GM12801 (cell line): ENCODE data around the gene ASIP.
A peak's percentile ranks its signal among the peaks of the same experiment; 100 is the strongest.

Experiments
- TF ChIP-seq, protein P1 (sequence below): IDR thresholded peaks from one replicate; pipeline ENCODE4 v1.5.1; 2011; ENCODE audit warnings: control low read depth; ENCODE audit not compliant: insufficient read length; ENCODE audit errors: extremely low read depth

Gene ASIP

DNA sequence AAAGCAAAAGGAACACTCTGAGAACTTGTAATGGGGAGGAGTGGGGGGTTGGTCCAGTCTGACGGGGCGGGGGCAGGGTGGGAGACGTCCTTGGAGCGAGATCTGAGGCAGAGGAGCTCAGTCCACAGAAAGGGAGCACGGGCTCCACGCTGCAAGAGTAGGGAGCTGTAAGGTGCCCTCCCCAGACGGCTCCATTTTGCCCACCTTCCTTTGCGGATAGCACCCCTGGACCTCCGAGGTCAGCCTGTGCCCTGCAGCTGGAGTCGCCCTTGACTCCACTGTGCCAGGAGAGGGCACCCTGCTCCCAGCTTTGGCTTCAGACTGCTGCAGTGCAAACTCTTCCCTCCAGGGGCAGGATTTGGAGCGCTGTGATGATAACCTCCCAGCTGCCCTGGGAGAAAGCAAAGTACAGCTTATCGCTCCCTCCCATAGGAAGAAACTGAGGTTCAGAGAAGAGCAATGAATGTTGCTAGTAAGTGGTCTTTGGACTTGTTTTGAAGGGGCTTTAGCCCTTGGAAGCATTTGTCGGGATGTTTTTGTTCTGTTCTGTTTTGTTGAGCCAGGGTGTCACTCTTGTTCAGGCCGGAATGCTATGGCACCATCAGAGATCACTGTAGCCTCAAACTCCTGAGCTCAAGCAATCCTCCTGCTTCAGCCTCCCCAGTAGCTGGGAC lies 71.5 kb downstream of the ASIP start:
- TF ChIP-seq, protein P1, sequence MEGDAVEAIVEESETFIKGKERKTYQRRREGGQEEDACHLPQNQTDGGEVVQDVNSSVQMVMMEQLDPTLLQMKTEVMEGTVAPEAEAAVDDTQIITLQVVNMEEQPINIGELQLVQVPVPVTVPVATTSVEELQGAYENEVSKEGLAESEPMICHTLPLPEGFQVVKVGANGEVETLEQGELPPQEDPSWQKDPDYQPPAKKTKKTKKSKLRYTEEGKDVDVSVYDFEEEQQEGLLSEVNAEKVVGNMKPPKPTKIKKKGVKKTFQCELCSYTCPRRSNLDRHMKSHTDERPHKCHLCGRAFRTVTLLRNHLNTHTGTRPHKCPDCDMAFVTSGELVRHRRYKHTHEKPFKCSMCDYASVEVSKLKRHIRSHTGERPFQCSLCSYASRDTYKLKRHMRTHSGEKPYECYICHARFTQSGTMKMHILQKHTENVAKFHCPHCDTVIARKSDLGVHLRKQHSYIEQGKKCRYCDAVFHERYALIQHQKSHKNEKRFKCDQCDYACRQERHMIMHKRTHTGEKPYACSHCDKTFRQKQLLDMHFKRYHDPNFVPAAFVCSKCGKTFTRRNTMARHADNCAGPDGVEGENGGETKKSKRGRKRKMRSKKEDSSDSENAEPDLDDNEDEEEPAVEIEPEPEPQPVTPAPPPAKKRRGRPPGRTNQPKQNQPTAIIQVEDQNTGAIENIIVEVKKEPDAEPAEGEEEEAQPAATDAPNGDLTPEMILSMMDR: peak; percentile 99

DNA sequence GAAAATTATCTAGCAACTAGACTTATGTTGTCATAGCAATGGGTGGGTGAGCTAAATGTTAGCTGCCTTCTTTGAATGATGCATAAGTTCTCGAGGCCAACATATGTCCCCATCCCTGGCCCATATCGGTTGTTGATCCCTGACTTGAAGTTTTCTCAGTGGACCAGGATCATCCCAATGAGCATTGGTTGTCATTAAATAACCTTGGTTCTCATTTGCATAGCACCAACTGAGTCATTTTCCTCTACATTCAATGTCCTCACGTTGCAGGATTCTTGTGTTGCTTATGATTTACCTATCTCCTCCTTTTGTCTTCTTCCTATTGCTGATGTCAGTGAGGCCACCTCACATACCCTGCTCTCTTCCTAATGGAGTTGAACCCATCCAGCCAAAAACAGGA lies 74.0 kb downstream of the ASIP start:
- TF ChIP-seq, protein P1: no peak

DNA sequence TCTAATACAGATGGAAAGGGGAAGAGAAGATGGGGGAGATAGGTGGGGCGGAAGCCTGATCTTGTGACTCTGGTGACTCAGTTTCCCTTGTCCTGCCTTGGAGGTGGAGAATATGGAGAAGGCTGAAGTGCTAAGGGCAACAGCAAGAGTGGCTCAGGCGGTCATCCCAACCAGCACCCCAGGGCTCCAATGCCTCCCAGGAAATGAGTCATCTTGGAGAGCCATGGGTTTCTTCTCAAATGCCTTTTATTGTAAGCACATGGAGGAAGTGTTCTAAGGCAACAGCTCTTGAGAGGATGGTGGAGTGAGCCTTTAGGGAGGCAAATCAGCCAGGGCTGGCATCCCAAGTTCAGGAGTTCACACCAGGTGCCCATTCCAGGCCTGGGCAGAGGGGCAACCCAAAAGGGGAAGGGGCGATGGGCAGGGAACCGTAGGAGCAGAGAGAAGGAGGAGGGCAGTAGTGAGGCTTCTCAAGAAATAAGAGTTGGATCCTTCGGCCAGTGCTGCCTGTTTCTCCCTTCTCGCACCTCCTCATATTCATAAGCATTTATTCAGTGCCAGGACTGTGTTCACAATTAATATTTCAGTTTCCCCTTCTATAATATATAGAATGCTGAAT lies 75.1 kb downstream of the ASIP start:
- TF ChIP-seq, protein P1: no peak
